Mammary epithelial cell (primary cell): Measurements from ENCODE around the gene POLR1C.

Experiments used
- CTCF ChIP-seq, 2 donors: IDR thresholded peaks in 1 of 2; conservative IDR thresholded peaks in 1 of 2; 2 replicates each; pipeline ENCODE4 v1.5.1; 2011 to 2012; ENCODE audit warnings: inconsistent platforms in 2 of 2, low read length in 2 of 2, mild to moderate bottlenecking in 2 of 2, control low read depth in 1 of 2, low read depth in 1 of 2; ENCODE audit not compliant: insufficient read depth in 1 of 2; ENCODE audit errors: extremely low read depth in 1 of 2
- EZH2 ChIP-seq: IDR thresholded peaks from 2 replicates; pipeline ENCODE4 v1.6.1; 2012; ENCODE audit warnings: low read length, inconsistent platforms, borderline replicate concordance

- no peak for TF ChIP-seq CTCF (conservative IDR thresholded peaks at IDR 0.05 in 1 of 2, IDR thresholded peaks at IDR 0.05 in 1 of 2; ENCODE audit: extremely low read depth in 1 of 2, insufficient read depth in 1 of 2, low read depth in 1 of 2, low read length in 2 of 2)
- no peak for TF ChIP-seq EZH2
Measured at GRCh38 chr6:43499028-43499815, 17.7 kb upstream of the POLR1C start.
